Neural cell (in vitro differentiated cells): ENCODE results near the gene GTF2F2.

ENCODE experiments used
- CTCF ChIP-seq: fragments of 450-650 bp; IDR thresholded peaks from 2 replicates; pipeline ENCODE4 v1.5.1; 2014; ENCODE audit warnings: antibody characterized with exemption, mild to moderate bottlenecking, moderate library complexity; ENCODE audit not compliant: poor library complexity, severe bottlenecking
- POLR2AphosphoS5 ChIP-seq: IDR thresholded peaks from 2 replicates; pipeline ENCODE4 v1.6.1; 2012
- RAD21 ChIP-seq: fragments of 450-650 bp; conservative IDR thresholded peaks from 2 replicates; pipeline ENCODE4 v1.6.1; 2014; ENCODE audit warnings: antibody characterized with exemption, mild to moderate bottlenecking, moderate library complexity
- TAF1 ChIP-seq: IDR thresholded peaks from 2 replicates; pipeline ENCODE4 v1.6.1; 2012; ENCODE audit warnings: low read depth

GRCh38 chr13:45238945-45239795 lies 118.9 kb downstream of the GTF2F2 start:
- TF ChIP-seq CTCF, result no peak
- TF ChIP-seq RAD21, result no peak
- TF ChIP-seq TAF1, result no peak
- no peak for TF ChIP-seq POLR2AphosphoS5
